Chondrocyte (in vitro differentiated cells): ENCODE data around the gene SIRT5. TPM values are rescaled to one million over a fixed set of nuclear protein-coding genes. Genes with fewer than 3 reads are reported as not detected.

Experiments
- DNase-seq: peaks from one replicate; pipeline ENCODE4 v3.0.0; 2021; ENCODE audit warnings: mixed read lengths, low spot score
- H3K27ac Mint-ChIP-seq: one replicate; pipeline ENCODE4 v1.8.0; 2021; ENCODE audit warnings: mild to moderate bottlenecking, moderate library complexity, mixed read lengths; ENCODE audit not compliant: unreplicated experiment
- H3K27me3 Mint-ChIP-seq: 2 replicates; pipeline ENCODE4 v1.8.0; 2021; ENCODE audit warnings: low read depth, mixed read lengths
- H3K36me3 Mint-ChIP-seq: 2 replicates; pipeline ENCODE4 v1.8.0; 2021; ENCODE audit warnings: low read depth, mixed read lengths
- H3K4me1 Mint-ChIP-seq: 2 replicates; pipeline ENCODE4 v1.8.0; 2021; ENCODE audit warnings: low read depth, mild to moderate bottlenecking, mixed read lengths
- H3K4me3 Mint-ChIP-seq: one replicate; pipeline ENCODE4 v1.8.0; 2021; ENCODE audit warnings: mild to moderate bottlenecking, moderate library complexity, mixed read lengths; ENCODE audit not compliant: unreplicated experiment
- H3K9me3 Mint-ChIP-seq: 2 replicates; pipeline ENCODE4 v1.8.0; 2021; ENCODE audit warnings: low read depth, mixed read lengths
- total RNA-seq: library from RNA; stranded (reverse); gene quantifications from 3 replicates; pipeline ENCODE4 v1.2.1, GENCODE V29; 2021
- TF ChIP-seq, protein P1 (sequence below): fragments of 200-600 bp; sonication (generic); IDR thresholded peaks from 2 replicates; pipeline ENCODE4 v1.5.0; 2021; ENCODE audit warnings: antibody characterized with exemption, mild to moderate bottlenecking, moderate library complexity

SIRT5 gene
- total RNA-seq, 1 donor from 2014 or later: 8.0 TPM

DNA sequence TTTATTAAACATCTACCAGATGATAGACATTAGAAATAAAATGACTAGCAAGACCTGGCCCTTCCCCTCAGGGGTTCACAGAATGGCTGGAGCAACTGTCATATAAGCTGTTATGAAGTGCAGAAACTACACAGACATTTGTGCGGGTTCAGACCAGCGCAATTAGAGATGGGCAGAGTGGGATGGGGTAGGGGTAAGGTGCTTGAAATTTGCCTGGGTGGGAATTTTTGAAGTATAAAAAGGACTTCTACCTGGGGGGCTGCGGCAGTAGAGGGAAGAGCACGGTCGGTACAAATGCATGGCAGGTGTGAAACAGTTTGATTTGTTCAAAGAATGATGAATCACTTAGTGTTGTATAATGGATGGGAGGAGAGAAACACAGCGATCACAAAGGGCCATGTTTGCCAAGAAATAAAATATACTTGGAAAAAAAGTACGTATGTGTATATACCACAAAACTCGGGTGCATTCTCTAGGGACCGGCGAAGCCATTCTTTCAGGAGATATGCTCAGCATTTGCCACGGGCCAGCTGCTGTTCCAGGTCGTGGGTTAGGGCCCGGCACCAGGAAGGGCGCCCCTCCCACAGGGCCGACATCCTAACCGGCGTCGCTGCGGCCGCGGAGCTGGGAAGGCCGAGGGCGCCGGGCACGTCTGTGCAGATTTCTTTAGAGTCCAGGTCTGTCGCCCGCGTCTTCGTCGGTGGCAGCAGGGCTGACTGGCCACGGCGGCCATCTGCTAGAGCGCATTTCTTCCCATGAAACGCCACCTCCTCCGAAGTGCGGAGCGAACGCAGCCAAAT is 39.9 kb downstream of the SIRT5 start:
- H3K36me3 Mint-ChIP-seq: peaks cover 11% of the 10 kb centered on the region
- H3K27me3 Mint-ChIP-seq: no peaks in the 10 kb centered on the region
- DNase-seq: no peak
- no peaks in the 10 kb centered on the region for H3K9me3 Mint-ChIP-seq
- H3K27ac Mint-ChIP-seq: peak overlapping the region; percentile 97
- peaks cover 39% of the 10 kb centered on the region for H3K4me1 Mint-ChIP-seq
- TF ChIP-seq, protein P1, sequence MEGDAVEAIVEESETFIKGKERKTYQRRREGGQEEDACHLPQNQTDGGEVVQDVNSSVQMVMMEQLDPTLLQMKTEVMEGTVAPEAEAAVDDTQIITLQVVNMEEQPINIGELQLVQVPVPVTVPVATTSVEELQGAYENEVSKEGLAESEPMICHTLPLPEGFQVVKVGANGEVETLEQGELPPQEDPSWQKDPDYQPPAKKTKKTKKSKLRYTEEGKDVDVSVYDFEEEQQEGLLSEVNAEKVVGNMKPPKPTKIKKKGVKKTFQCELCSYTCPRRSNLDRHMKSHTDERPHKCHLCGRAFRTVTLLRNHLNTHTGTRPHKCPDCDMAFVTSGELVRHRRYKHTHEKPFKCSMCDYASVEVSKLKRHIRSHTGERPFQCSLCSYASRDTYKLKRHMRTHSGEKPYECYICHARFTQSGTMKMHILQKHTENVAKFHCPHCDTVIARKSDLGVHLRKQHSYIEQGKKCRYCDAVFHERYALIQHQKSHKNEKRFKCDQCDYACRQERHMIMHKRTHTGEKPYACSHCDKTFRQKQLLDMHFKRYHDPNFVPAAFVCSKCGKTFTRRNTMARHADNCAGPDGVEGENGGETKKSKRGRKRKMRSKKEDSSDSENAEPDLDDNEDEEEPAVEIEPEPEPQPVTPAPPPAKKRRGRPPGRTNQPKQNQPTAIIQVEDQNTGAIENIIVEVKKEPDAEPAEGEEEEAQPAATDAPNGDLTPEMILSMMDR: no peak
- H3K4me3 Mint-ChIP-seq: peak overlapping the region; percentile 97

DNA sequence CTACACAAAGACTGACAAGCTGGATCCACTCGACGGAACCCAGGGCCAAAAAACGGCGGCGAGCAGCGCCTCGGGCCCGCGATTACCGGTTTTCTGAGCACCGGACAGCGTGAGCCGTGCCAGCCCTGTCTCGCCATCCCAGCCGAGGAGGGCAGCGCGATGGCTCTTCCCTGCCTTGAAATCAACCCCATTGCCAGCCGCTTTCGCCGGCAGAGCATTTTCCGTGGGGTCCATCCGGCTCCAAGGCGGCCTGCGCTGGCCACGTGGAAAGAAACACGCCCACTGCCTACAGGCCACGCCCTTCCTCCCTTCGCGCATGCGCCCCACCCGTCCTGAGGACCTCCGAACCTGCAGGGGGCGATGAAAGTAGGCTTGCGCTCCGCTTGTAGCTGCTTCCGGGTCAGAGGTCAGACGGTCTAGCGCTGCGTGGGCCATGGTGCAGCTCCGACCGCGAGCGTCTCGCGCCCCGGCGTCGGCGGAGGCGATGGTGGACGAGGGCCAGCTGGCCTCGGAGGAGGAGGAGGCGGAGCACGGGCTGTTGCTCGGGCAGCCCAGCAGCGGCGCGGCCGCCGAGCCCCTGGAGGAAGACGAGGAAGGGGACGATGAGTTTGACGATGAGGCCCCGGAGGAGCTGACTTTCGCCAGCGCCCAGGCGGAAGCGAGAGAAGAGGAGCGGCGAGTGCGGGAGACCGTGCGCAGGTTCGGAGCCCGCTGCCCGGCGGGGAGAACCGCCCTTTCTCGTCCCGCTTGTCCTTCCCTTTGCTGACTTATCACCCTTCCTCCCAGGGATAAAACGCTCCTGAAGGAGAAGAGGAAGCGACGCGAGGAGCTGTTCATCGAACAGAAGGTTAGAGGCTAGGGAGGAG is 40.8 kb downstream of the SIRT5 start, which contains the start of gene NOL7:
Gene NOL7 (plus strand): TSS at position 410 of the 866 bp plus-strand sequence. CDS start 24 bp downstream, at position 434.
- H3K4me3 Mint-ChIP-seq: peak within 1 kb of the TSS; percentile 97
- peak within 1 kb of the TSS; percentile 97 for H3K27ac Mint-ChIP-seq
- no peaks in the 10 kb centered on the region for H3K9me3 Mint-ChIP-seq
- H3K27me3 Mint-ChIP-seq: no peaks in the 10 kb centered on the region
- TF ChIP-seq, protein P1: peak; percentile 93
- peak; percentile 99 for DNase-seq
- H3K36me3 Mint-ChIP-seq: peaks cover 13% of the 10 kb centered on the region
- H3K4me1 Mint-ChIP-seq: peaks cover 39% of the 10 kb centered on the region

DNA sequence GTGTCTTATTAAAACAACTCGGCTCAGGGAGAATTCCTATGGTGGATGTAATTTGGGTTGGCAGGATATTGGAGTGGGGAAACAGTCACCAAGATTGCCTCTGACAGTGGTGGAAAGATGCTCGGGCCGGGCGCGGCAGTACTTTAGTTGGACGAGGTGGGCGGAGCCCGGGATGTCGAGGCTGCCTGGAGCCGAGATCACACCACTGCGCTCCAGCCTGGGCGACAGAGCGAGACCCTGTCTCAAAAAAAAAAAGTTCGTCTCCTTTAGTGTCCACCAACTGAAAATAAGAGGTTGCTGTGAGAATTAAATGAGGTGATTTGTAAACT is 41.4 kb downstream of the SIRT5 start:
- TF ChIP-seq, protein P1: no peak
- Mint-ChIP-seq H3K4me1 (peaks cover 39% of the 10 kb centered on the region), H3K4me3 (peak overlapping the region; percentile 97), H3K27ac (peak overlapping the region; percentile 97), H3K36me3 (peaks cover 13% of the 10 kb centered on the region), H3K27me3 (no peaks in the 10 kb centered on the region), H3K9me3 (no peaks in the 10 kb centered on the region)
- no peak for DNase-seq

DNA sequence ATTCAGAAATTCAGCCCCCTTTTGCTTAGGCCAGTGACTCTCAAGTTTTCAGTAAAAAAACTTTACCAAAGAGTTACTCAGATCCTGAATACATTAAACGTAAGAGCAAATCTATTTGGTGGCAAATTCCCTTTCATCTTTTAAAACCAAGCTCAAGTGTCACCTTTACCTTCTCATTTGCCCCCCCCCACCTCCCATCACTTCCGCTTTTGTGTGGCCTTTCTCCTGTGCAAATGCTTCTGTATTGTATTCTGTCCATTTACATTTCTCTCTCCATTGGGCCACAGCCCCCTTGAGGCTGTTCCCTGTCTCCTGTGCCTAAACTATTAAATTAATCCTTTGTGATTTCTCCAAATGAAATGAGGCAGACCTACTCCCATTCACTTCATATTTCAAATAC is 42.7 kb downstream of the SIRT5 start:
- peaks cover 15% of the 10 kb centered on the region for H3K36me3 Mint-ChIP-seq
- TF ChIP-seq, protein P1: no peak
- peak overlapping the region; percentile 97 for H3K4me3 Mint-ChIP-seq
- H3K9me3 Mint-ChIP-seq: no peaks in the 10 kb centered on the region
- peaks cover 33% of the 10 kb centered on the region for H3K4me1 Mint-ChIP-seq
- peak overlapping the region; percentile 82 for H3K27ac Mint-ChIP-seq
- no peak for DNase-seq
- H3K27me3 Mint-ChIP-seq: no peaks in the 10 kb centered on the region

DNA sequence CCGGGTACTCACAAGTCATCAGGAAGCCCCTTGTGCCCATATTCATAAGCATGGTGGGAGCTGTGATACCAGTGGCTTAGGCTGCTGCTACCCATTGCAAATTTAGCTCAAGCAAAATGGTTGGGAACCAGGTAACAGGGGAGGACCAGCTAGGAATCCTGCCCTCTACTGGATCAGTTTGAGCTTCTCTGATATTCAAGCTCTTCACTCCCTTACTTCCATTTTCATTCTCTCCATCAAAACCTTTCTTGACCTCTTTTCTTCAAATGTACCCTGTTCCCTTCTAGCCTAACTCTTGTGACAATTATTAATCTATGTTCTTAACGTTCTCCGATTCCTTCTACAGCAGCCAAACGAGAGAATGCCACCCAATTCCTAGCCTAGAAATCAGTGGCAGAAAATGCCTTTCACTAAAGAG is 50.5 kb downstream of the SIRT5 start:
- TF ChIP-seq, protein P1: peak; percentile 75
- Mint-ChIP-seq H3K4me3 (no peak overlapping the region), H3K9me3 (no peaks in the 10 kb centered on the region), H3K4me1 (peaks cover 4% of the 10 kb centered on the region), H3K27ac (no peak overlapping the region), H3K36me3 (peaks cover 16% of the 10 kb centered on the region), H3K27me3 (no peaks in the 10 kb centered on the region)
- no peak for DNase-seq
